Ammon's horn (tissue), 1 donor: ENCODE measurements around the gene SEPTIN2.
"Not testable (repeated sequence)": the region's sequence is repeated elsewhere in the genome, so short reads cannot be mapped to it uniquely, and the experiment has no call there.

Experiments used
- DNase-seq: peaks from one replicate; pipeline ENCODE4 v3.0.0-alpha.2; 2016; ENCODE audit warnings: low spot score

SEPTIN2 gene

DNA sequence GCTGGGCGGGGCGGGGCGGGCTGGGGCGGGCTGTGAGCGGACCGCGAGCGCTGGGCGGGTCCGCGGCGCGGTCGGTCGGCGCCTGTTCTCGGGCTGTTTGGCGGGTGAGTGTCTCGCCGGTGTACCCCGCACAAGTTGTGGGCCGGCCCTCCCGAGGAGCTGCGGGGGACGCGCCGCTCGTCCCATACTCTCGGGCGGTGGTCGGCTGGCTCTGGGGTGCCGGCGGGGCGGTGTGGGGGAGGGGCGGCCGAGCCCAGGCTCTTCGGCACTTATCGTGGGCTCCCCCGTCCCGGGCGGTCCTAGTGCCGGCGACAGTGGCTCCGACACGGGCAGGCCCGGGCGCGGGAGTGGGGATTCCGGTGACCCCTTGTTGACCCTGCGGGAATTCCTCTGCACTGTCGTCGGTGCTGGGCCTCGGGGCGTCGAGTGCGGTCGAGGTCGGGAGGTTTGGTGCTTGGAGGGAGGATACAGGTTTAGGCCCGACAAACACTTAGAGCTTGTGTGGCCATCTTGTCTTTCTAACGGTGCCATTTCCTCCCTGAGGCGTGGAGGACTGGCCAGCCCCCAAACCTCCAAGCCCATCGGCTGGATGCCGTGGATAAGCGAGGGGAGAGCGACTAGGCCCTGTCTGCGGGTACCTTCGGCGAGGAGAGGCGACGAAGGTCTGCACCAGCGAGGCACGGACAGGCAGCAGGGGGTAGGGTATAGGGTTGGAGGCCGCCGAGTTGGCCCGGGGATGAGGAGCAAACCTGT lies at the start of gene SEPTIN2:
SEPTIN2 (plus strand) TSS at position 47 of the 753 bp plus-strand sequence. CDS start 8,308 bp downstream, outside the sequence.
- DNase-seq, result no peak

DNA sequence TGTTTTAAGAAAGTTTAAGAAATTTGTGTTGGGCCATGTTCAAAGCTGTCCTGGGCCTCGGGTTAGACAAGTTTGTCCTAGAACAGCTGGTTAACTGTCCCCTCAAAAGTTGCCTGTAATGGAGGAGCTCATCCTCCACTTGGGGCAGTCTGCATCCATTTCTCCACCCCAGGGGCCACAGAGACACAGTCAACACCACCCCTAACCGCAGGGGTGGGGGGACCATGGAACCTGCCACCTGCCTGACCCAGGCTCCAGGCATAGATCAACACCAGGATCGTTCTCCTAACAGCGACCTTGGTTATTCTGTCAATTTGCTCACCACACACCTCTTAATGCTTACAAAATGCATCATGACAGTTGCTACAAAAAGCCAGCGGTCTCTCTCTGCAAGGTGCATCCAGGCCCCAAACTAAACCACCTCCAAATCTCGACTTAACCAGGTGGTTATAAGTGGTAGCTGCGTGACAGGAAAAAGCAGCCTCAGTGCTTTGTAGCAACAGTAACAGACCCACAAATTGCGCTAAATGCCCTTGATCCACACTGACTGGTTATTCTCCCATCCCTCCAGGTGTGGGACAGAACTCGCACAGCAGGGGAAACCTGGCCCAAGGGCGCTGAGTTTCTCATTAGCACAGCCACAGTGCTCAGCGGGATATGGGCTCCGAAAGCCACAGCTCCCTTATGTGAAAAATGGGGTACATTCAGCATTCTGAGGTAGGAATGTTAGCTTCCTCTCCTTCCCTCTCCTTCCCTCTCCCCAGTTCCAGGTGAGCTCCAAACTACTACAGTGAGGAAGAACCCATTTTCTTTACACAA lies 48.3 kb upstream of the SEPTIN2 start:
- DNase-seq, result no peak

DNA sequence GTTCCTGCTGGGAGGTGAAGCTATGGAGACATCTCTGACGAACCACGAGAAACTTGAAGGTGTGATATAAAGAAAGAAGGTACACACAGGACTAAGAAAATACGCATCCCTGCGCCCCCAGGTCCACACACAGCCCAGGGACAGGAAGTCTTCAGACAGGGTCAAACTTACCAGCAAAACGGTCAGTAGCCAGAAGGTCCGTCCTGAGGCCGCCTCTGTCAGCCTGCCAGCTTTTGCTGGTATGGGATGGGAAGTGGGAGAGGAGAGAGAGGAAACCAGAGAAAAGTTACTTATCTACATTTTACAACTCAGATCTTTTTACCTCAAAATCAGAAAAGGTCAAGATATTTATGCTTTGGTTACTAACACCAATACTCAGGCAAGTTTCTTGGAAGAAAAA lies 47.4 kb upstream of the SEPTIN2 start:
- DNase-seq, result no peak

DNA sequence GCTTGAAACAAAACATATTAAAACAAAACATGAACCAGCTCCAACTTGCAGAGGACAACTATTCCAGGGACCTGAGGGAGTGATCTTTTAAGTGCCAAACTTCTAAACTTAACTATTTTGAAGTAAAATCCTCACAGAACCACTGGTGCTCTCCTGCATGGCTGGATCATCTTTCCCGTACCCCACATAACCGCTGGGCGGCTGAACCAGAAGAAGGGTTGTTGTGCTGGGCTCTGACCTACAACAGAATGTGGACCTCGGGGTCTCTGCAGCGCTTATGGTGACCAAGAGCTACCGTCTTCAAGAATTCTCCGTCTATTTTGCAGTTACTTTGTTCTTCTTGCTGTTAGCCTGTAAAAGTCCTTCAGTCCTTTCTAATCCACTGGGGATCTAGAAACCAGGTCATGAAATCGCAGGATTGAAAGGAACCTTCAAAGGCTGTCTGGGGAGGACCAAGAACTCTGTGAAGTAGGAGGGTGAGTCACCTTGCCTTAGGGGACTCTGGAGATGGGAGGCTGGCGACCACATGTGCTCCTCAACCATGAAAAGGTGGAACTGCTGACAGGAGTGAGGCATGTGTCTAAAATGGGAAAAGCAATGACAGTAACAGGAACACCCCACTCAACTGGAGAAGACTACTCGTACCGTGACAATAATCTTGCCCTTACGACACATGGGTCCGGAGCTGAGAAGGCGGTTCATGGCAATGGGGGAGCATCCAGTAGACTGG lies 46.8 kb upstream of the SEPTIN2 start:
- no peak for DNase-seq

DNA sequence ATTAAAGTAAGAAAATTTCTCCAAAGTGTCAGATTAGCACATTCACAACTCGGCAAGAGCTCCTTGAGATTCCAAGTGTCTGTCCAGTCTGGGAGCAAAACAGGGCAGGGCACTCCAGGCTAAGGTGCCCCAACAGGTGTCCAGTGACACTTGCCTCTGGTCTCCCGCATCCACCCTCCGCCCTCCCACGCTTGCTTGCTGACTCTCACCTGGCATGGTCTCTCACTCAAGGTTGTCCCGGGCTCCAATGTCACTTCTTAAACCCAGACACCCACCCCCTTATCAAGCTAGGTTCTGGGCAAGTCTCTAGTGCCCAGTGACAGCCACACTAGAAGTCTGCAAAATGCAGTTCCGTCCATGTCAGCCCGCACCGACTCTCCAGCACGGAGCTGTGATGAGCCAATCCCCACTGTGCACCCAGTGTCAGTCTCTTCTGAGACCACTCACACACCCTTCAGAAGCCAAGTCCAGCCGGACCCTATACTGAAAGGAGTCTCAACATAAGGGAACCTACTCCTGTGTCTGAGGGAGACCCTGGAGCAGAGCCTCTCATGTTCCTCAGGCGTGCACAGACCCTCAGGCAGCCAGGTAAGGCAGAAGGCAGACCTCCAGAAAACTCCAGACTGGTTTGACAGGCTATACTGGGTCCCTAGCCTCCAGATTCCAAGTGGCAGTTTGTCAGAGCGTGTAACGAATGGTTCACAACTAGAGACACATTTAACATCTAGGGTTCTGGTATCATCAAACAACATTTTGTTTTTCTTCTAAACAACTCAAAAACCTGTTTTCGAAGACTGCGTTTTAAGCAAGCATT lies 45.8 kb upstream of the SEPTIN2 start:
- no peak for DNase-seq

DNA sequence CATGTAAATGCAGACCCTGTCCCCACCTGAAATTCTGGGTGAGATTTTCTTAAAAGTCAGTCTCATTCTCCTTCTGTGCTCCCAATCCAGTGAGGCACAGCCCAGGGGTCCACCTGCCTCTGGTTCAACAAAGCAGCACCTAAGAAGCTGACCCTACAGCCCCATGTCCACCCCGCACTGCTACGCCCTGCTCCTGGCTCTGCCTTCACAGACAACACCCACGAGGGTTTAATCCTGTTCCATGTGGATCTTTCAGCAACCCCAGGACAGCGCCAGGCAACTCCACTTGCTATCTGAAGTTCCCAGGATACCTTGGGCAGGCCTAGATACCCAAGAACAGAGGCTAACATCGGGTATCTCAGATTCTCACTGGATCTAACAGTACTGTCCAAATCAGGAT lies 45.2 kb upstream of the SEPTIN2 start:
- DNase-seq, result no peak

DNA sequence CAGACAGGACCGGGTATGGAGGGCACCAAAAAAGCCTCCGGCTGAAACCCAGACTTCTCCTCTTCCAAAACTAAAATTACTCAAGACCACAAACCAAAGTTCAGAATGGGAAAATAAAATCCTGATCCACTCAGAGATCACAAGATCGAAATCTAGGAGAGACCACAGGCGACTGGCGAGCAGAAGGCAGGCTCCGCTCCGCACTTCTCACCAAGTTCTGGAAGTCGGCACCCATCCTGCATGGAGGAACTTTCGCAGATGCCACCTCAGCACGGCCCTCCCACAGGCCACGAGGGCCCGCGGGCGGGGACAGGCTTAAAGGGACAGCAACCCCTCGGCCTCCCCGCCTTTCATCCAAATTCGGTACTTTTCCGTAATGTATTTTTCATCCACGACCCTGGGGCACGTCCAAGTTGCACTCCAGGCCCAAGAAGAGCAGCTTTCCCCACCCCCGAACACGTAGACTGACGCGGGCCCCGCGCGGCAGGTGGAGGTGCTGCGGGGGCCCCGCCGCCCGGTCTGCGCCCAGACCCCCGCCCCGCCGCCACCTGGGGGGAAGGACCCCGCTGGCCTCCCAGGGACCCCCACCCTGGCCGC lies 43.9 kb upstream of the SEPTIN2 start:
- peak; percentile 86 for DNase-seq

DNA sequence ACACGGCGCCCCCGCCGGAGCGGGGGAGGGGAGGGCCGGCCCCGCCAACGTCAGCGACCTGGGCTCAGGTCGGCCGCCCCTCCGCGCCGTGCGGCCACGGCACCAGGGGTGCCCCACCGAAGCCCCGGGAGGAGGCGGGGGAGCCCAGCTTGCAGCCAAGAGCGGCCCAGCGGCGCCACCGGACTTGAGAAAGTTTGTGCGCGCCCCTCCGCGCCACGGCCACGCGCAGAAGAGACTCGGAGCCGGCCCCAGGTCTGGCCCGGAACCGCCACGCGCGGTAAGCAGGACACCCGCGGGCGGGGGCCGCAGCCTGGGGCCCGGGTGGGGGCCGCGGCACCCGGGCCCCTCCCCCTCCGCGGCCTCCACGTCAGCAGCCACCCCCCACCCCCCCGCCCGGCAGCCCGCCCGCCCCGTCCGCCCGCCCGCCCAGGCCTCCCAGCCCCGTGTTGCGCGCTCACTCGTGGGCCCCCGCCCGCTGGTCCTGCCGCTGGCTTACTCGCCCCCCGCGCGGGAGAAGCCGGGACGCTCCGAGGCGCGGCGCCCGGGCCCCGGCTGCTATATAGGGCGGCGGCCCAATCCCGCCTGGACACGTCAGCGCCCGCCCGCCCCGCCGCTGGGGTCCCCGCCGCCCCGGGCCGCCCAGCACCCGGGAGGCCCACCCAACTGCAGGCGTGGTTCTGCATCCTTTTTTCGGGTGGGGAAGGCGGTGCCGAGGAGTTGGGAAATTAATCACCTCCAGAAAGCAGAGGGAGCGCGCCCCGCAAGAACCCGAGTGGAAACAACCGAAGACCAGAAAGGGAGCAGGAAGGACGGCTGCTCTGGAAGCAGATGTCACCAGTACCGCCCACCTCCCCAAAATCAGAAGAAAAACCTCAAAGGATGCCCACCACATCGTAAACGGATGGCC lies 43.2 kb upstream of the SEPTIN2 start:
- peak; percentile 38 for DNase-seq

DNA sequence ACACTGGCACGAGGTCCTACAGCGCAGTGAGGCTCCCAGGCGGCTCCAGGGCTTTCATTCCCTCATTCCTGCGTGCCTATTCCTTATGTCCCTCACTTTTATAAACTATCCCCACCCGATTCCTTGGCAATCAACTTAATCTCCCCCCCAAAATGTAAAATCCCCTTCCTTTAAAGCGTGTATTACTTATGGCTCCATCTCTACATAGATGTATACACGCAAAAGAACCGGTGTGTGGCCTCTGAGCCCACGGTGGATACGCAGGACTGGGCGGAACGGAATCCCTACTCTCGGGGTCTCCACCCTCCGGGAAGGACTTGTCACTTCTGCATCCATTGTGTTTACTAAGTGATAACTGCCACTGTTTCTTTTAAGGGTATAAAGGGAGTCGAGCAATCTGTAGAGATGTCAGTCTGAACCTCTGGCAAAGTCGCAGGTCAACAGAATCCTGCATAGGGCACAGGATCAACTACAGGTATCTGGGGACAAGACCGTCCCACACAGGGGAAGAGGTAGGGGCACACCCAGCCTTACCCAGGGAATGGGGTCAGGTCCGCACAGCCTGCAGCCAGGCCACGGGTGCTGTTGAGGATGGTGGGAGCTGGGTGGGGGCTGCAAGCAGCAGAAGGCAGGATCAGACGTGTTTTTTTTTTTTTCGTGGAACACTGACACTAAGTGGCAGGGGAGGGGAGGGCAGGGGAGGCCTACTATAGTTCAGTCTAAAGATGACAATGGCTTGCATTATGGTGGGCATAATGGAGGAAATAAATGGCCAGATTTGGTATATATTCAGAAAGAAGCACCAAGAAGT lies 42.3 kb upstream of the SEPTIN2 start:
- no peak for DNase-seq

DNA sequence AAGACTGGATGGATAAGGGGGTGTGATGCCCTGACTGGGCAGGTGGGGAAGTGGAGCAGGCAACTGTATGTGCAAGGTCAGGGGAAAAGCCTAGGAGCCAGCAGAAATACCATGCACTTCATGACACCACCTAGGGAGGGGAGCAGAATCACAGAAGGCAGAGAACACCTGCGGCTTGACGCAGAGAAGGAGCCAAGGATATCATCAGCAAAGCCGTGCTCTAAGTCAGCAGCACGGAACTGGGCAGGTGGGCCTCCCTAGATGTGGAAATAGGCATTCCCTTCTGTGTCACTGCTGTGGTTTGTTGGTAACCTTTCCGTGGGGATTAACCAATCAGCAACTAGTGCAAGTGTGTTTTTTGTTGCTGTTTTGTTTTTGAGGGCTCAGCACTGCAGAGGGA lies 41.6 kb upstream of the SEPTIN2 start:
- no peak for DNase-seq

DNA sequence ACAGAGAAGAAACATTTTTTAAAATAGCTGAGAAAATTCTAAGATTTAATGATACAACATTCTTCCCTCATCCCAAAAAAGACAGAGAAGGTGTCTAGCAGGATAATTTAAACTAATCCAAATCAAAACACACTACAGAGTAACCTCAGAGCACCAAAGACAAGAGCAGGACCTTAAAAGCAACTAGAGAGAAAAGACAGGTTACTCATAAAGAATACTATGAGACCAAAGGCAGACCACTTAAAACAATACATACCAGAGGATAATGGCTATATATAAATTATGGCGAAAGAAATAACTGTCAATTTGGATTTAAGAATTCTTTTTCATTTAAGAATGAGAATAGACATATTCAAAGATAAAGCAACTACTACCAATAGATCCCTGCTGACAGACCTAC lies 40.2 kb upstream of the SEPTIN2 start:
- DNase-seq, result no peak

DNA sequence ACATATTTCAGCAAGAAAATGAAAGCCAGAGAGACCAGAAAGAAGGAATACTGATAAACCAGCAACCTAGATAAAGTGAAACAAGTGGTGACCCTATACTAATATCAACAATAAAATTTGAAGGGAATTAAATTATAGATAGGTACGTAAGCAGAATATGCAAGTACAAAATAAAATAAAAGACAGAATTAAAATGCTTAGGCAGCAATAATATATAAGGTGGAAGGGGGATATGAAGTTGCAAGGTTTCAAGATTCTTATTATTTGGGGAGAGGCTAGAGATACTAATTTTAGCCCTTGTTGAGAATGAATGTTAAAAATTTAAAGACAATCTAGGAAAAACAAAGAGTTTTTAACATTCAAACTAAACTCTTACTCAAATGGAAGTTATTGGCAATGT lies 39.8 kb upstream of the SEPTIN2 start:
- DNase-seq, result no peak

DNA sequence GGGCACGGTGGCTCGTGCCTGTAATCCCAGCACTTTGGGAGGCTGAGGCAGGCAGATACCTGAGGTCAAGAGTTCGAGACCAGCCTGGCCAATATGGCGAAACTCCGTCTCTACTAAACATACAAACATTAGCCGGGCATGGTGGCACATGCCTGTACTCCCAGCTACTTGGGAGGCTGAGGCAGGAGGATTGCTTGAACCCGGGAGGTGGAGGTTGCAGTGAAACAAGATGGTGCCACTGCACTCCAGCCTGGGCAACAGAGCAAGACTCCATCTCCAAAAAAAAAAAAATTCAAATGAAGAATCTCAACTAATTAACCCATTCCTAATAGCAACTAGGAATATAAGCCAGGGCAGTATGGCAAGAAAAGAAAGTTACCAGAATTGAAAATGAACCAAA lies 37.4 kb upstream of the SEPTIN2 start:
- not testable (repeated sequence) for DNase-seq

DNA sequence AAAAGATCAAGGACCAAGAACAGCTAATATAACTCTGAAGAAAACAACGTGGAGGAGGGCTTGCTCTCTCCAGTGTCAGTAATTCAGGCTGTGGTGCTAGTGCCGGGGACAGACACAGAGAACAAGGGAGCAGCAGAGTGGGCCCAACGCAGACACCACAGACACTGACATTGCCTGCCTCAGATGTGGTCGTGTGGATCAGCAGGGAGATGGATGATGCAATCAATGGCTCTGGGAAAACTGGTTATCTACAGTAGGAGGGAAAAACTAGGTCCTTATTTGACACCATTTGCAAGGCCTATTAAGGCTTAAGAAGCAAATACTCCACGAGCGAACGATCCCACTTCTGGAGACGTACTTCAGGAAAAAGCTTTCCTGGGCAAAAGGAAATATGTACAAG lies 36.3 kb upstream of the SEPTIN2 start:
- no peak for DNase-seq

DNA sequence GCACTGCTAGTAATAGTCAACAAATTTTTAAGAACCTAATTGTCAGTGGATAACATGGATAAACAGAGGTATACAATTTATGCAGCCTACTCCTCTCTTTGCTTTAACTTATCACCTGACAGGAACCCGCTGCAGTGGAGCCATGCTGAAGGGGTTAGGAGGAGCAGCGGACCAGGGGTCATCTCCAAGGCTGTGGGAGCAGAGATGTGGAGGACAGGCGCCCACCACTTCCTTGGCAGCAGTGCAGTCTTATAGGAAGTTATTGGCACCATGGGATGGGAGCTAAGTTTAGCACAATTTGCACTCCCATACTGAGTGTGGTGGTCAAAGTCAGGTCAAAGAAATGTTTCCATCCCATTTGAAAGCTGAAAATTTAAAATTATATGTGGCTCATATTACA lies 35.9 kb upstream of the SEPTIN2 start:
- DNase-seq, result no peak

DNA sequence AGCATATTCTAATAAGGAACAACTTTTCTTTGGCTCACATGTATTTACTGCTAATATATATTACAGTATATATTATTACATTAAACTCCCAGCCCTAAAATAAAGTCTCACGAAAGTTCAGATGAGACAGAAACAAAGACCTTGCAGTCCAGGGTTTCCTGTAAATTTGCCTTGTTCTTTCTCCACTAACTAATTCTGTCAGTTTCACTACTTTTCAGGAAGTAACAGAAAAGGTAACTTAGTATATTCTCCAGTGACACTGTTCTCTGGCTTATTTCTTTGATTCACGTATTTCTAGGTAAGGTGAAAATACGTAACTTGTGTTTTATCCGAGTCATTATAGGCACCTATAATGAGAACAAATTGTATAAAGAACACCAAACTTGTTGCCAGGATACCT lies 35.4 kb upstream of the SEPTIN2 start:
- no peak for DNase-seq

DNA sequence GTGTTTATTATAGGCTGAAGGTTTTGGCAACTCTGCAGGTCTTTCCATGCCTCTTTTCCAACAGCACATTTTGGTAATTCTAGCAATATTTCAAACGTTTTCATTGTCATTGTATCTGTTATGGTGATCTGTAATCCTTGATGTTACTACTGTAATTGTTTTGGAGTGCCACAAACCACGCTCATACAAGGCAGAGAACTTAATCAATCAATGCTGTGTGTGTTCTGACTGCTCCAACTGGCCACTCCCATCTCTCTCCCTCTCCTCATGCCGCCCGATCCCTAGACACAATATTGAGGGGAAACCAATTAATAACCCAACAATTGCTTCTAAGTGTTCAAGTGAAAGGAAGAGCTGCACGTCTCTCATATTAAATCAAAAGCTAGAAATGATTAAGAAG lies 33.2 kb upstream of the SEPTIN2 start:
- DNase-seq, result no peak

DNA sequence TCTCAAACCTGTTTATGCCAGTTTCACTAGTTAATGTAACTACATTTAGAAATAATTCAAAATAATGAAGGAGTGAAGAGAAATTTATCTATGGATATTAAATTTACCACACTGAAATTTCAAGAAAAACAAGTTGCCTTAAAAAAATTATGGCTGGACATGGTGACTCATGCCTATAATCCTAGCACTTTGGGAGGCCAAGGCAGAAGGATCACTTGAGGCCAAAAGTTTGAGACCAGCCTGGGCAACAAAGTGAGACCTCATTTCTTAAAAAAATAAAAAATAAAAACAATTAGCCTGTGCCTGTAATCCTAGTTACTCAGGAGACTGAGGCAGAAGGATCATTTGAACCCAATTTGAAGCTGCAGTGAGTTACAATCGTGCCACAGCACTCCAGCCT lies 30.1 kb upstream of the SEPTIN2 start:
- DNase-seq, result no peak

DNA sequence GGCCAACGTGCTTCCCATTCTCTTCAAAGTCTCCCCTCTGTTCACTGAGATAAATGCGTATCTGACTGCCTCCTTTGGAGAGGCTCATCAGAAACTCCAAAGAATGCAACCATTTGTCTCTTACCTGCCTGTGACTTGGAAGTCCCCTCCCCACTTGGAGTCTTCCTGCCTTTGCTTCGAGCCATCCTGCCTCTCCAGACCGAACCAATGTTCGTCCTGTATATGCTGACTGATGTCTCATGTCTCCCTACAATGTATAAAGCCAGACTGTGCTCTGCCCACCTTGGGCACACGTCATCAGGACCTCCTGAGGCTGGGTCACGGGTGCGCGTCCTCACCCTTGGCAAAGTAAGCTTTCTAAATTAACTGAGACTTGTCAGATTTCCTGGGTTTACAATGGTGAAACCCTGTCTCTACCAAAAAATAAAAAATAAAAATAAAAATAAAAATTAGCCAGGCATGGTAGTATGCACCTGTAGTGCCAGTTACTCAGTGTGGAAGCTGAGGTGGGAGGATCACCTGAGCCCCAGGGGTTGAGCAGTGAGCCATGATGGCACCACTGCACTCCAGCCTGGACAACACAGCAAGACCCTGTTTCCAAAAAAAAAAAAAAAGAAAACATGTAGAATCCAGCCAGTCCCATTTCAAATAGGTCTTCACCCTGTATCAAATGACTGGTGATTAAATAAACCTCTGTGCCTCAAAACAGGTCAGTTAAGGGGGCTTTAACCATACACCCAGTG lies 29.2 kb upstream of the SEPTIN2 start:
- no peak for DNase-seq
